AG09309 (cell line): ENCODE measurements around the gene SLC16A3.
A peak's percentile ranks its signal among the peaks of the same experiment; 100 is the strongest.

ENCODE experiments used
- DNase-seq: peaks from one replicate; pipeline ENCODE4 v3.0.0-alpha.2; 2010; ENCODE audit warnings: low read depth
- H3K4me3 ChIP-seq: 2 replicates; pipeline ENCODE4 v1.5.1; 2011; ENCODE audit warnings: mild to moderate bottlenecking, low read depth, low read length, moderate library complexity; ENCODE audit not compliant: control insufficient read depth
- TF ChIP-seq, protein P1 (sequence below): IDR thresholded peaks from 2 replicates; pipeline ENCODE4 v1.5.1; 2011; ENCODE audit warnings: mild to moderate bottlenecking, low read depth, low read length, inconsistent platforms; ENCODE audit not compliant: insufficient read depth, control insufficient read depth; ENCODE audit errors: missing control alignments

The SLC16A3 gene

DNA sequence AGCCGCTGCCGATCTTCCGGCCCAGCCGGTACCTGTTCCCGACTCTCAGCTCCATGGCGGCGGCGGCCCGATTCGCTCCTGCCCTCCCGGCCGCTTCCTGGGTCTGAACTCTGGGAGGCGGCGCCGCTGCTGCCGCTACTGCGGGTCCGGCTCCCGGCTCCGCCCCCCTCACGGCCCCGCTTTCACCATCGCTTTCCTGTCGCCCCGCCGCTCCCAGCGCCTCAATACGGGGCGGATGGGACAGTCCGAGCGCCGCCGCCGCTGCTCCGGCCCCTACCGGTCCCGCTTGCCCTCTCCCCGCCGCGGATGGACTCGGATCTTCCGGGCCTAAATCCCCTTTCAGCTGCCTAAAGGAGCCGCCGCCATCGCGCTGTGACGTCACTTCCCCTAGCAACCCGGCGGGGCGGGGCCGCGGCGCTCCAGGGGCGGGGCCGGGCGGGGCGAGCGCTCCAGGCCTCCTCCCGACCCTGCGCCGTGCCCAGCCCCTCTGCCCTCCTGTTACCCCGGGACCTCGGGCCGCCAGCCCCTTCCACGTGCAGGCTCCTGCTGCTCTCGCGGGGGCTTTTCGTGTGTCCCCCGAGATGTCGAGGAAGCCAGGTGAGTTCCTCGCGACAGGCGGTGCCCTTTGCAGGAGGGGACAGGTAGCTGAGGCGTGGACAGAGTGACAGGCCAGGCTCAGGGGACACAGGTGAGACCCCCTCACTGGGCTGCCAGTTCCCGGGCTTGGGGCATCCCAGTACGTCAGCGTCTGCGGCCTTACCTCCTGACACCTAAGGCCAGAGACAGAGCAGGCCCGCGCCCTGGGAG is 44.7 kb downstream of the SLC16A3 start, which contains the start of gene CSNK1D:
CSNK1D (minus strand) TSS at position 374 of the 807 bp plus-strand sequence; CDS start at position 55, 319 bp downstream.
- no peak for DNase-seq
- TF ChIP-seq, protein P1, sequence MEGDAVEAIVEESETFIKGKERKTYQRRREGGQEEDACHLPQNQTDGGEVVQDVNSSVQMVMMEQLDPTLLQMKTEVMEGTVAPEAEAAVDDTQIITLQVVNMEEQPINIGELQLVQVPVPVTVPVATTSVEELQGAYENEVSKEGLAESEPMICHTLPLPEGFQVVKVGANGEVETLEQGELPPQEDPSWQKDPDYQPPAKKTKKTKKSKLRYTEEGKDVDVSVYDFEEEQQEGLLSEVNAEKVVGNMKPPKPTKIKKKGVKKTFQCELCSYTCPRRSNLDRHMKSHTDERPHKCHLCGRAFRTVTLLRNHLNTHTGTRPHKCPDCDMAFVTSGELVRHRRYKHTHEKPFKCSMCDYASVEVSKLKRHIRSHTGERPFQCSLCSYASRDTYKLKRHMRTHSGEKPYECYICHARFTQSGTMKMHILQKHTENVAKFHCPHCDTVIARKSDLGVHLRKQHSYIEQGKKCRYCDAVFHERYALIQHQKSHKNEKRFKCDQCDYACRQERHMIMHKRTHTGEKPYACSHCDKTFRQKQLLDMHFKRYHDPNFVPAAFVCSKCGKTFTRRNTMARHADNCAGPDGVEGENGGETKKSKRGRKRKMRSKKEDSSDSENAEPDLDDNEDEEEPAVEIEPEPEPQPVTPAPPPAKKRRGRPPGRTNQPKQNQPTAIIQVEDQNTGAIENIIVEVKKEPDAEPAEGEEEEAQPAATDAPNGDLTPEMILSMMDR: no peak
- H3K4me3 ChIP-seq: peak within 1 kb of the TSS; percentile 77

DNA sequence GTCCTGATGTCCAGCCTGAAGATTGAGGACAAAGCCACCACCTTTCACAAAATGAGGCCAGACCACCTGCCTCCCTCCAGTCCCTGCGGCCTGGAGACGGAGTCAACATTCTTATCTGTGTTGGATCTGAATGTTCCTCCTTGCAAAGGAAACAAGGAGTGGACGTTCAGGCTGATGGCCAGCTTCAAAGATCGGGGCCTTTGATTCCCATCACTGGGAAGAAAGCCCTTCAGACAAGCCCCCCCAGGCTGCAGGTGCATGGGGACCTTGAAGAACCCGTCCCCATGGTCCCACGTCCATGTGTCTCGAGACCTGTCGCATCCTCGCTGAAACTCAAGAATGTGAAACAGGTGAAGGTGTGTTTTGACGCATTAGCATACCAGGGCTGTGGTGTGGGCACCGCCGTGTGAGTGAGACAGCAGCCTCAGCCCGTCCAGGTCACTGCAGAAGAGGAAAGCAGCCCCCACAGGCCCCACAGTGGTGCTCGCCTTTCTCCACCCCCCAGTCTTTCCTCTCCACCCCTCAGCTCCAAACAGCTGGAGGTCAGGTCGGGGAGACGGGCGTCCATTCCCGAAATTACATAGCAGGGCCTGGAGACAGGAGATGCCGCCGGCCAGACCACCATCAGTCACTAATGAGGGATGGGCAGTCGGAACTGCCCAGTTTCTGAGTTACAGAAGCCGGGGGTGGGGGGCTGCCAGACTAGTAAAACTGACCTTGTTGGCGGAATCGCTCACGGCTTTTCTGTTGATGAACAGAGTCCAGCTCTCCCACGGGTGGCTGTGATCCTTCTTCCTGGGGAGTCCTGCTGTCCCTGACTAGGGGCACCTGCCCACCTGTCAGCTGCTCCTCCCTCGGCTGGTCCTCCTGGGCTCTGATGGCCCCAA is 45.5 kb downstream of the SLC16A3 start:
- no peak for DNase-seq
- TF ChIP-seq, protein P1: no peak
- H3K4me3 ChIP-seq: peak overlapping the region; percentile 77

DNA sequence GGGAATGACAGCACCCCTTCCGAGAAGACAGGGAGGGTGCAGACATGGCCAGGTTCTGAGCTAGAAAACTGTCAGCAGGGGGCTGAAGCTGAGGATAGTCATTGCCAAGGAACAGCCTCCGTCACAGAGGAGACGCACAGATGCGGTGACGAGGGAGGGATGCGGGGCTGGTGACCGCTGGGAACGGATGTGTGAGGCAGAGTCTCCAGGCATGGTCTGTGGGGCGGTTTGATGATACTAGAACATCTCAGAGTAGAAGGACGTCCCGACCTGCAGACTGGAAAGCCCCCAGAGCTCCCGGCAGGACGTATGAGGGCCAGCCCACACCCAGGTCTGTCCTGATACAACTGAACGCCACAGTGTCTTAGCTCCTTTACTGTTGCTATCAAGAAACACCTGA is 46.5 kb downstream of the SLC16A3 start:
- TF ChIP-seq, protein P1: no peak
- no peak for DNase-seq

DNA sequence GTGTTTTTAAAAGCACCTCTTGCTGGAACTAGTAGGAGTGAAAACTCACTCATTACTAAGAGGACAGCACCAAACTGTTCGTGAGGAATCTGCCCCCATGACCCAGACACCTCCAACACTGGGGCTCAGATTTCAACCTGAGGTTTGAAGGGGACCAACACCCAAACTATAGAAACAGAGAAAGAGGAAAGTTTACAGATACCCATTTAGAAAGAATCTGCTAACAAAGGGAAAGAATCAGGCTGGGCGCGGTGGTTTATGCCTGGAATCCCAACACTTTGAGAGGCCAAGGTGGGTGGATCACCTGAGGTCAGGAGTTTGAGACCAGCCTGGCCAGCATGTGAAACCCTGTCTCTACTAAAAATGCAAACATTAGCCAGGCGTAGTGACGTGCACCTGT is 48.1 kb downstream of the SLC16A3 start:
- DNase-seq: no peak

More for the DNA sequence above, 46.5 kb downstream of the SLC16A3 start:
- H3K4me3 ChIP-seq: no peak overlapping the region

DNA sequence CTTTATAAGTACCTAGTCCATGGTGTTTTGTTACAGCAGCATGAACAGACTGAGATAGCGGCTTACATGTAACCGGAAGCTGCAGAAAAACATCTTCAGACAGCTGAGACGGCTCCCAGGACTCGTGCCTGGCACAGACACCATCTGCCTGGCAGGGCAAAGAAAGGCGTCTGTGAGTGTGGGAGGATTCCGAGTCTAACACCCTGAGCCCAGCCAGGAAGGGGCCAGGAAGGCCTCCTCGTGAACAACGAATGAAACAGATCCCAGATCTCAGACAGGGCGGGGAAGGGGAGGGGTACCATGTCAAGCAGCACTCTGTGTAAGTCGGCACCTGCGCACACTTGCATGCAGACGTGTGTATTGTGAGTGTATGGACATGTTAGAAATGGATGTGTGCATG is 49.0 kb downstream of the SLC16A3 start:
- no peak overlapping the region for H3K4me3 ChIP-seq
- TF ChIP-seq, protein P1: no peak
- no peak for DNase-seq

More for the DNA sequence above, 48.1 kb downstream of the SLC16A3 start:
- TF ChIP-seq, protein P1: no peak
- H3K4me3 ChIP-seq: no peak overlapping the region

DNA sequence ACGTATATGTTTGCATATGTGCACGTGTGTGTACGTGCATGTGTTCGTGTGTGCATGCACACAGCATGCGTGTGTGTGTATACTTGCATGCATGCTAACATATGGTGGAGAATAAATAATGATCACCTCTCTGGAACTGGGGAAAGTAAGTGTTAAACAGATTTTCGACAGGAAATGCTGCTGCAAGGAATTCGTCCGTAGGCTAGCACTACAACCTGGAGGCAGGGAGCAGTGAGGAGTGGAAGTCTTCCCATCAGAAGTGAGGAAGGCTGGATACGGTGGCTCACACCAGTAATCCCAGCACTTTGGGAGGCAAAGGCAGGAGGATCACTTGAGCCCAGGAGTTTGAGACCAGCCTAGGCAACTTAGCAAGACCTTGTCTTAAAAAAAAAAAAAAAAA is 49.5 kb downstream of the SLC16A3 start:
- TF ChIP-seq, protein P1: no peak

More for the DNA sequence above, 49.5 kb downstream of the SLC16A3 start:
- H3K4me3 ChIP-seq: no peak overlapping the region
- DNase-seq: no peak
